Hippocampal formation (tissue), 2 donors: ENCODE results near the gene SCN1B.
"Not testable (repeated sequence)": the region's sequence is repeated elsewhere in the genome, so short reads cannot be mapped to it uniquely, and the experiment has no call there.

Source experiments
- DNase-seq, 2 donors: peaks; one replicate each; lab custom pipeline; 2025; lab: John Stamatoyannopoulos, UW

The SCN1B gene

DNA sequence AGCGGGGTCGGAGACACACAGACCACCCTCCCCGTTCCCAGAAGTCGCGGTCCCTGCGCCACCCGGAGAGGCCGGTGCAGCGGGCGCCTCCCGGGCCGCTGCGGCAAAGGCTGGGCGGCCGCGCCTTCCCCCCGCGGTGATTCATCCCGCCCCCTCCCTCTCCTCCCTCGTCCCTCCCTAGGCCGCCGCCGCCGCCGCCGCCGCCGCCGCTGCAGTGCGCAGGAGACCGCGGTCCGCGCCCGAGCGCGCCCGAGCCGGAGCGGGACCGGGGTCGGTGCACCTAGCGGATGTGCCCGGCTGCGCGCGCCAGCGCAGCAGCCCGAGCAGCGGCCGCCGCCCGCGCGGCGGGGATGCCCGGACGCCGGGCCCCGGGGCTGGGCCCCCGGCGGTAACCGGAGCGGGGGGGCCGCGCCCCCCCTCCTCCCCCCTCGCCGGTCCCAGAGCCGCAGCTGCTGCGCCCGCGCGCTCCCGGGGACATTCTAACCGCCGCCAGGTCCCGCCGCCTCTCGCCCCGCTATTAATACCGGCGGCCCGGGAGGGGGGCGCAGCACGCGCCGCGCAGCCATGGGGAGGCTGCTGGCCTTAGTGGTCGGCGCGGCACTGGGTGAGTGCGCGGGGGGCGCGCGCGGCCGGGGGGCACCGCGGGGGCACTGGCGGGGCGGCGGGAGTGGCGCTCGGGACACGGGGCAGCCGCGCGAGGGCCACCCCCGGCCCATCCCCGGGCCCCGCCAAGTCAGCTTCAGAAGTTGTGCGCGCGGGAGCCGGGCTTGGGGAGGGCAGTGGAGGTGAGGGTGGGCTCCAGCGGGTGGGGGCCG is at the start of gene SCN1B:
TSS of gene SCN1B (plus strand) at position 214 of the 815 bp plus-strand sequence. CDS start at position 565, 351 bp downstream.
- peak in 1 of 2 donors; percentile 23 for DNase-seq

- no peak for DNase-seq
Observed at GRCh38 chr19:34982275-34982674, 48.0 kb upstream of the SCN1B start.

GRCh38 chr19:34983786-34984185 is 46.5 kb upstream of the SCN1B start:
- no peak for DNase-seq

GRCh38 chr19:34984287-34984686 is 46.0 kb upstream of the SCN1B start:
- DNase-seq, result no peak

DNA sequence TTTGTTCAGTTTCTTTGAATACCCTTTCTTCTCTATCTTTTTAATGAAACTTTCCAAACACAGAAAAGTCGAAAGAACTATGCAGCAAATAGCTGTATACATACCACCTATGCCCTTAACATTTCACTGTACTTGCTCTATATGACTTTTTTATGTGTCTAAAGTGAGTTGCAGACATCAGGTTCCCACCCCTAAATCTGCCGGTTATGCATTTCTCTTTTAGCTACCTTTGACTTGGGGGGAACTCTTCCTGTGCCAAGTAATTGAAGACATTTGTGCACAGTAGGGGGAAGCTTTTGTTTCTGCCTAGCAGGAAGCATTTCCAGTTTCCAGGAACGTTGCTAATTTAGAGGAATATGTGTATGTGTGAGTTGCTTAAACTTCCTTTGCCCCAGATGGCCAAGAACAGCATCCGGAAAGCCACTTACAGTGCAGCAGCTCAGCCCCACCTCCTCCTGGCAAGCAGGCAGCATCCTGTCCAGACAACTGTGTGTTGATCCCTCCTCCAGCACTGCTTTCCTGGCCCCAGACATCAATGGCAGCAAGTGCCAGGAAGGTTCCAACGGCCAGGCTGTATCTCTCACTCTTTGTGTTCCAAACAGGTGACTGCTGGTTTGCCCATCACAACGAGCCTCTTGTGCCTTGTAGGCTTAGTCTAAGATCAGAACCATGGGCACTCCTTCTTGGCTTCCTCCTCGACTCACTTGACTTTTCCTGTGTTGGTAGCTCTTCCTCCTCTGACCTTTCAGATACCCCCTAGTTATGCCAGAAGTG is 44.8 kb upstream of the SCN1B start:
- DNase-seq, result no peak

DNA sequence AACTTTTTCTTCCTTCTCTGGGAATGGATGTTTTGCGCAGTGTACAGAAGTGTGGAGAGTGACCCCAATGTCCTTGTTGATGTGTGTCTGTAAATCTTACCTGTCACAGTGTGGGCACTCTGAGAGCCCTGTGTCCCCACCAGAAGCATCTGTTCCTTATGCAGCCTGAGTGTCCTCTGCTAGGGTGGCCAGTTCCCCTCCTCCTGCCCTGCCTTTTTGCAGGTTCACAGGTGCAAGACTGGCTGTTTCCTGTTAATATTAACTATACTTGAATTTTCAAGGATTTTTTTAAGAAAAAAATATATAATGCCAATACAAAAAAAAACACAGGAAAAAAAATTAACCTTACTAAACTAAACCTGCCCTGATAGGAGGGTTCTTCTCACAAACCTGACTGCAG is 42.2 kb upstream of the SCN1B start:
- DNase-seq, result no peak

- DNase-seq, result no peak
Observed at GRCh38 chr19:34989298-34989697, 41.0 kb upstream of the SCN1B start.

- DNase-seq, result no peak
Observed at GRCh38 chr19:34990578-34991192, 39.6 kb upstream of the SCN1B start.

DNA sequence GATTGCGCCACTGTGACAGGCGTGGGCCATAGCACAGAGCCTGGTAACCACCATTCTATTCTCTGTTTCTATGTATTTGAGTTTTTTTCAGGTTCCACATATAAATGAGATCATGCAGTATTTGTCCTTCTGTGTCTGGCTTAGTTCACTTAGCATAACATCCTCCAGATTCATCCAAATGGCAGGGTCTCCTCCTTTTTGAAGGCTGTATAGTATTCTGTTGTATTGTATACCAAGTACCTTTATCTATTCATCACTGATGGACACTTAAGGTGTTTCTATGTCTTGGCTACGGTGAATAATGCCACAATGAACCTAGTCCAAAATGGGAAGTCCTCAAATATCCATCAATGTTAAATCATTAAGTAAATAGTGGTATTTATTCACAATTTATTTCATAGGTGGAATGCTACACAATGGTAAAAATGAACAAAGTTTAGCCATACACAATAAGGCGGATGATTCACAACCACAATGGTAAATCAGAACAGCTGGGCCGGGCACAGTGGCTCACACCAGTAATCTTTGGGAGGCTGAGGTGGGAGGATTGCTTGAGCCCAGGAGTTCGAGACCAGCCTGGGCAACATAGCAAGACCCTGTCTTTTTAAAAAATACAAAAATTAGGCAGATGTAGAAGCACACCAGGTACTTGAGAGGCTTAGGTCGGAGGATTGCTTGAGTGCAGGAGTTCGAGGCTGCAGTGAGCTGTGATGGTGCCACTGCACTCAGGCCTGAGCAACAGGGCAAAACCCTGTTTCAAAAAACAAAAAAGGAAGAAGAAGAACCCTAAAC is 38.5 kb upstream of the SCN1B start:
- no peak for DNase-seq

GRCh38 chr19:34992582-34992981 is 37.7 kb upstream of the SCN1B start:
- DNase-seq, result not testable (repeated sequence)

DNA sequence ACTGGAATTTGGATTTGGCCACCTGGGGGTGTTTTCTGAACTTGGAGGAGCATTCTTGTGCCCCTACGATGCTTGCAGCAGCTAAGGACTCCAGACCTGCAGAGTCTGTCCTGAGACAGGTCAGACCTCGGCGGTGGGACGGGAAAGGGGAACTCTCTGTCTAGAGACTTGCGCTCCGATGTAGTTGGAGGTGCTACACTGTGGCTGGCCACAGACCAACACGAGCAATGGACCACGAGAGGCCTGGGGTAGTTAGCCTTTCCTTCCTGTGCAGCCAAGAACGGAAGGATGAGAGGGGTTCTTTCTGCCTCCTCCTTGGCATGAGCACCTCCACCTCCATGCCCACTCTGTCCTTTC is 36.0 kb upstream of the SCN1B start:
- no peak for DNase-seq

GRCh38 chr19:34994643-34995541 is 35.4 kb upstream of the SCN1B start:
- DNase-seq, result no peak

GRCh38 chr19:34995551-34995950 is 34.7 kb upstream of the SCN1B start:
- DNase-seq, result no peak

DNA sequence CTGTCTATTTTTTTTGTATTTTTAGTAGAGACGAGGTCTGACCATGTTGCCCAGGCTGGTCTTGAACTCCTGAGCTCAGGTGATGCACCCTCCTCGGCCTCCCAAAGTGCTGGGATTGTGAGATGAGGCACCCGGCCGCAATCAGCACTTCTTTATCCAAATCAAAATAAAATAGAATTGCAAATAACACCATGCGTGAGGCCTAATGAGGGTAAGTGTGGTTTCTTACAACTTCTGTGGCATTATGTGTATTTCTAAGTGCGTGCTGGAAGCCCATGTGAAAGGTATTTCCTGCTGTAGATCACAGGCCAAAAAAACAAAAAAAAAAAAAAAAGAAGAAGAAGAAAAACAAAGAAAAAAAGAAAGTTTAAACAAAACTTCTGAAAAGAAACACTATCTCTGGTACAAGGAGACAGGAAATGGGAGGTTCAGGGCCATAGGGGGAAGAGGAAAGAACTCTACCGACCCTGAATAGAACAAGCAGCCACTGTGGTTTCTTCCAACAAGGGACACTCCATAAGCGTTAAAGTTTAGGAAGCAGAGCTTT is 33.1 kb upstream of the SCN1B start:
- DNase-seq, result no peak

DNA sequence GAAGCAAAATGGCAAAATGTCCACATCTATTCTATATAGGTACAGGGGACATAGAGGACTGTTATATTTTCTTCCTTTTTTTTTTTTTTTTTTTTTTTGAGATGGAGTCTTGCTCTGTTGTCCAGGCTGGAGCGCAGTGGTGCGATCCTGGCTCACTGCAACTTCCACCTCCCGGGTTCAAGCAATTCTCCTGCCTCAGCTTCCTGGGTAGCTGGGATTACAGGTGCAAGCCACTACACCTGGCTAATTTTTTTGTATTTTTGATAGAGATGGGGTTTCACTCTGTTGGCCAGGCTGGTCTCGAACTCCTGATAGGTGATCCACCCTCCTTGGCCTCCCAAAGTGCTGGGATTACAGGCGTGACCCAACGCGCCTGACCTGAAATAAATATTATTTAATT is 32.0 kb upstream of the SCN1B start:
- not testable (repeated sequence) for DNase-seq

DNA sequence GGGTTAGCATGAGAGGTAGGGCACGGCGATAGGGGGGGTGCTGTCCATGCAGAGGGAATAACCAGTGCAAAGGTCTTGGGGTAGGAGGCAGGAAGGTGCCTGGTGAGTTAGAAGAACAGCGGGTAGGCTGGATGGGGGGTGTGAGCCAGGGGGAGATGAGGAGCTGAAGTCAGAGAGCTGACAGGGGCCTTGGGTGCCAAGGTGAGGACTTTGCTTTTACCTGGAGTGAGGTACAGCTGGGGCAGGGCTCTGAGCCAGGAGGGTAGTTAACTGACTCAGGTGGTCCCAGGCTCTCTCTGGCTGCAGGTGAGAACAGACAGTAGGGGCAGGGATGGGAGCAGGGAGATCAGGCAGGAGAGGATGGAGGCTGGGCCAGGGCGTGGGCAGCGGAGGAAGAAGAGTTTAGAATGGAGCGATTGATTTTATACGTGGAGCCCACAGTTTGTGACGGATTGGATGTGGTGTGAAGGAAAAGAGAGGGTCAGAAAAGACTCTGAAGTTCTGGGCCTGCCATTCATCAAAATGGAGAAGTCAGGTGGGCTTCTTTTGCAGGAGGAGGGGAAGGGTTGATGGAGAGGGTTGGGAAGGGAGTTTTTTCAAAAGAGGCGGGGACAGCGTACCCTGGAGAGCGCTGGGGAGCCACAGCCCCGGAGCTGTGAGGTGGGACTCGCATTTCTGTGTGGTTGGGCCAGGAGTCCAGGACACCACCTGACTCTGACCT is 31.3 kb upstream of the SCN1B start:
- DNase-seq, result no peak

DNA sequence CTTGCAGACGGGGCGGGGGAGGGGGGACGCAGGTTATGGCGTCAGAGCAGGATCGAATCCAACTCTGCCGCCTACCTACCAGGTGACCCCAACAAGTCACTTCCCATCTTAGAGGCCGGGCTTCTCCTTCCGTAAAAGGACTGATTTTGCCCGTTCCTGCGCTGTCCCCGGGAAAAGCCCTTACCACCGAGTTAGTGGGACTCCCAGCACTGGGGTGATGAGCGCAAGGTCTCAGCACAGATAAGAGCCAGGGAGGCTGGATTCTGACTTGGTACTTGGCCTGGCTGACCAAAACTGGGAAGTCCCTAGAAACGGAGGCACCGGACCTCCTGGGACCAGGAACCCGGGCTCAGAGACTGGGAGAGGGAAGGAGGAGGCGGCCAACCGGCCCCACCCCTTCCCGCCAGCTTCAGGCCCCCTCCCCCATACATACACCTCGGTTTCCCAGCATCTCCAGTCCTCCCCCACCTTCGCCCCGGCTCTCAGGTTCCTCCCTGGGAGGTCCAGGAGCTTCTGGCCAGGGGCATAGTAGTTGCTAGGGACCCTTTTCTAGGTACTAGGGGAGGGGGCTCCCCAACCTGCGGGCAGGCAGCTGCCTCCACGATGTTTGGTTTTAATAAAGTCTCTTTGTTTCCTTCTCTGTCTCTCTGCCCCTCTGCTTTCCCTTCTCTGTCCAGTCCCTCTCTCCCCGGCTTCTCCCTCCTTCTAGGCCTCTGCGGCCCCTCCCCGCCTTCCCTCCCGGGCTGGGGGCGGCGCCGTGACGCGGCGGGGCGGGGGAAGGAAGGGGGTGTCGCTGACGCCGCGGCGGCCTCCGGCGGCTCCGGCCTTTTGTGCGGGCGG is 30.6 kb upstream of the SCN1B start, which contains the start of gene GRAMD1A:
TSS of gene GRAMD1A (plus strand) at position 826 of the 840 bp plus-strand sequence. CDS start 156 bp downstream, outside the sequence.
- DNase-seq, result peak; percentile 79 to 81

DNA sequence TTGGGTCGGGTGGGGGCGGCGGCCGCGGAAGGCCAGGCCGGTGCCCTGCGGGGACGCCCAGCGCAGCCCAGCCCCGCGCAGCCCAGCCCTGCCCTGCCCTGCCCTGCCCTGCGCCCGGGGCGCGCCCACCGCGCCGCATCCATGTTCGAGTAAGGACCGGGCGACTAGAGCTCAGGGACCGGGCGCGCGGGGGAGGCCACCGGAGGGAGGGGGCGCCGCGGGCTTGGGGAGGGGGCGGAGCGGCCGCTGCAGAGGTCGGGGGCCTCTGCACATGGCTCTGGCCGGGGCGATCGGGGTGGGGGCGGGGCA is 30.0 kb upstream of the SCN1B start:
- no peak for DNase-seq
